ENCODE results near the gene MCF2L.

- no peak for TF ChIP-seq POLR2A (IDR thresholded peaks at IDR 0.05)
- TF ChIP-seq POLR2AphosphoS5 (IDR thresholded peaks at IDR 0.05) = no peak
- no peak for TF ChIP-seq CTCF (IDR thresholded peaks at IDR 0.05)
Measured at GRCh38 chr13:113124211-113124970, 155.4 kb downstream of the MCF2L start.
